ENCODE measurements around the gene CACNA1G. TPM values are rescaled to one million over a fixed set of nuclear protein-coding genes. Genes with fewer than 3 reads are reported as not detected.

The CACNA1G gene
- total RNA-seq, 1 experiment from 2014 or later = not detected

- Mint-ChIP-seq H3K27ac (ENCODE audit: low read depth, unreplicated experiment) (no peak overlapping the region), H3K27me3 (ENCODE audit: insufficient read depth, unreplicated experiment) (peaks cover 23% of the 10 kb centered on the region), H3K9me3 (ENCODE audit: unreplicated experiment) (no peaks in the 10 kb centered on the region), H3K4me3 (ENCODE audit: unreplicated experiment) (no peak overlapping the region), H3K36me3 (ENCODE audit: insufficient read depth, unreplicated experiment) (no peaks in the 10 kb centered on the region), H3K4me1 (ENCODE audit: insufficient read depth, unreplicated experiment) (peaks cover 14% of the 10 kb centered on the region)
- intact Hi-C loops (cut with micrococcal nuclease) = no loop called here
- DNase-seq (ENCODE audit: unreplicated experiment) = no peak
- ChIA-PET CTCF (interaction anchor here (0.9 to 1.0 kb wide), 2 partner anchors 25 to 43 kb away, joined by 3 read pairs; no protein-coding TSS in a partner anchor), POLR2A (interaction anchor here (0.6 kb wide), 1 partner anchor 82 kb away, joined by 4 read pairs; no protein-coding TSS in a partner anchor)
- TF ChIP-seq, protein P1, sequence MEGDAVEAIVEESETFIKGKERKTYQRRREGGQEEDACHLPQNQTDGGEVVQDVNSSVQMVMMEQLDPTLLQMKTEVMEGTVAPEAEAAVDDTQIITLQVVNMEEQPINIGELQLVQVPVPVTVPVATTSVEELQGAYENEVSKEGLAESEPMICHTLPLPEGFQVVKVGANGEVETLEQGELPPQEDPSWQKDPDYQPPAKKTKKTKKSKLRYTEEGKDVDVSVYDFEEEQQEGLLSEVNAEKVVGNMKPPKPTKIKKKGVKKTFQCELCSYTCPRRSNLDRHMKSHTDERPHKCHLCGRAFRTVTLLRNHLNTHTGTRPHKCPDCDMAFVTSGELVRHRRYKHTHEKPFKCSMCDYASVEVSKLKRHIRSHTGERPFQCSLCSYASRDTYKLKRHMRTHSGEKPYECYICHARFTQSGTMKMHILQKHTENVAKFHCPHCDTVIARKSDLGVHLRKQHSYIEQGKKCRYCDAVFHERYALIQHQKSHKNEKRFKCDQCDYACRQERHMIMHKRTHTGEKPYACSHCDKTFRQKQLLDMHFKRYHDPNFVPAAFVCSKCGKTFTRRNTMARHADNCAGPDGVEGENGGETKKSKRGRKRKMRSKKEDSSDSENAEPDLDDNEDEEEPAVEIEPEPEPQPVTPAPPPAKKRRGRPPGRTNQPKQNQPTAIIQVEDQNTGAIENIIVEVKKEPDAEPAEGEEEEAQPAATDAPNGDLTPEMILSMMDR (IDR thresholded peaks at IDR 0.05; ENCODE audit: unreplicated experiment) = no peak
- BruUV-seq (replicated peaks) = no TSS peak
These were observed 27.1 kb downstream of the CACNA1G start for GRCh38 chr17:50587571-50587970.

GRCh38 chr17:50588391-50589049 lies 28.0 kb downstream of the CACNA1G start:
- DNase-seq (ENCODE audit: unreplicated experiment) = no peak
- Mint-ChIP-seq H3K4me3 (ENCODE audit: unreplicated experiment) (no peak overlapping the region), H3K27me3 (ENCODE audit: insufficient read depth, unreplicated experiment) (peaks cover 14% of the 10 kb centered on the region), H3K36me3 (ENCODE audit: insufficient read depth, unreplicated experiment) (no peaks in the 10 kb centered on the region), H3K4me1 (ENCODE audit: insufficient read depth, unreplicated experiment) (peaks cover 14% of the 10 kb centered on the region), H3K27ac (ENCODE audit: low read depth, unreplicated experiment) (no peak overlapping the region), H3K9me3 (ENCODE audit: unreplicated experiment) (no peaks in the 10 kb centered on the region)
- POLR2A ChIA-PET = interaction anchor here (0.6 to 1.1 kb wide), 3 partner anchors 24 to 109 kb away, joined by 4 to 6 read pairs (median 5); no protein-coding TSS in a partner anchor
- TF ChIP-seq, protein P1 (IDR thresholded peaks at IDR 0.05; ENCODE audit: unreplicated experiment) = no peak
- intact Hi-C loops (cut with micrococcal nuclease) = no loop called here
- CTCF ChIA-PET = interaction anchor here (0.6 to 0.9 kb wide), 2 partner anchors 26 to 42 kb away, joined by 3 read pairs; no protein-coding TSS in a partner anchor
- no TSS peak for BruUV-seq (replicated peaks)

DNA sequence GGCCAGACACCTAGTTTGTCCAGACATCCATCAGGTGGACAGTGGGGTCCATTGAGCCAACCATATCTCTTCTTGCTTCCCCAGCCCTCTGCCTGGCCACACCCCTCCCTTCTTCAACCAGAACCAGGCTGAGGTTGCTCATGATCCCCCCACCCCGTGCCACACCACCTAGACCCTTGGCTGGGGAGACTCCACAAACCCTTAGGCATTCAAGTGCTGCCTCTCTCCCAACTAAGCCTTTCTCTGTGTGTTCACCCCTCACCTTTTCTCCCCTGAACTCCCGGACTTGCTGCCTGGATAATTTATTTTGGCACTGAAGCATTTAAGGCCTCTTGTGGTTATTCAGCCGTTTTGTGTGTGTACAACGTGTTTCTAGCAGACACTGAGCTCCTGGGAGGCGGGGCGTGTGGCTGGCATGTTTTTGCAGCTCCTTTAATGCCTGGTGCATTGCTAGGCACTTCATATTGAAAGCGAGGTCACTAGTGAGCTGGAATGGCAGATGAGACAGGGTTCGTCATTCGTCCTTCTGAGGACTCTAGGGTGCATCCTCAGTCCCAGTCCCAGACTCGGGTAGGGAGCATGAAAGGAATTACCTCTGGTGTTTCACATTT lies 28.7 kb downstream of the CACNA1G start:
- Mint-ChIP-seq H3K4me3 (ENCODE audit: unreplicated experiment) (no peak overlapping the region), H3K9me3 (ENCODE audit: unreplicated experiment) (no peaks in the 10 kb centered on the region), H3K27ac (ENCODE audit: low read depth, unreplicated experiment) (no peak overlapping the region), H3K36me3 (ENCODE audit: insufficient read depth, unreplicated experiment) (no peaks in the 10 kb centered on the region), H3K27me3 (ENCODE audit: insufficient read depth, unreplicated experiment) (peaks cover 7% of the 10 kb centered on the region), H3K4me1 (ENCODE audit: insufficient read depth, unreplicated experiment) (peaks cover 14% of the 10 kb centered on the region)
- POLR2A ChIA-PET = interaction anchor here (0.6 to 1.1 kb wide), 5 partner anchors 16 to 110 kb away, joined by 3 to 6 read pairs (median 4); no protein-coding TSS in a partner anchor
- CTCF ChIA-PET = interaction anchor here (0.5 to 0.8 kb wide), 3 partner anchors 35 to 43 kb away, joined by 3 to 5 read pairs (median 3); no protein-coding TSS in a partner anchor
- no peak for DNase-seq (ENCODE audit: unreplicated experiment)
- intact Hi-C loops (cut with micrococcal nuclease) = no loop called here
- TF ChIP-seq, protein P1 (IDR thresholded peaks at IDR 0.05; ENCODE audit: unreplicated experiment) = no peak
- no TSS peak for BruUV-seq (replicated peaks)

DNA sequence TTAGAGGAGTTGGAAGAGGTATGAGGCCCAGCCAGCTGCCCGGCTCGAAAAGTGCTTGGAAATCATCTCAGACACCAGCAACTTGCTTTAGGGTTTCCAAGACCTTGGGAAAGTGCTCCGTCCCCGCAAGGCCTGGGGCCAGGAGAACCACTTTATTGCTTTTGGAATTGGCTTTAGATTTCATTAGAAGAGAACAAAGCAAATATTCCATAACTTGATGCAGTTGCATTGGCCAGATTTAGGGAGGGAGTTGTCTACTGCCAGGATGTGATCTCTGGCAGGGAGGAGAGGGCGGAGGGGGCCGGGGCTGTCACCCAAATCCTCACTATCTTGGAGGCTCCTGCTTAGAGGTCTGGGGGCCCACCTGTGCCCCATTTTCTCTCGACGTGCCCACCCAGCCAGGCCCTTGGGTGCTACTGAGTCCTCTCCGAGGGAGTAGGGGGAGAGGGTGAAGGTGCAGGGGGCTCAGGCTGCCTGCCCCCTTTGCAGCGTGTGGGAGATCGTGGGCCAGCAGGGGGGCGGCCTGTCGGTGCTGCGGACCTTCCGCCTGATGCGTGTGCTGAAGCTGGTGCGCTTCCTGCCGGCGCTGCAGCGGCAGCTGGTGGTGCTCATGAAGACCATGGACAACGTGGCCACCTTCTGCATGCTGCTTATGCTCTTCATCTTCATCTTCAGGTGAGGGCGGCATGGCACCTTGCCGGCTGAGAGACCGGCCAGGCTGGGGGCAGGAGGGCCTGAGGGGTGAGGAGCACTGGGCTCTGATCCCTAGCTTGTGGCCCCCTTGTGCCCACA lies 30.6 kb downstream of the CACNA1G start:
- DNase-seq (ENCODE audit: unreplicated experiment) = no peak
- no TSS peak for BruUV-seq (replicated peaks)
- Mint-ChIP-seq H3K4me3 (ENCODE audit: unreplicated experiment) (no peak overlapping the region), H3K27ac (ENCODE audit: low read depth, unreplicated experiment) (no peak overlapping the region), H3K36me3 (ENCODE audit: insufficient read depth, unreplicated experiment) (no peaks in the 10 kb centered on the region), H3K4me1 (ENCODE audit: insufficient read depth, unreplicated experiment) (peaks cover 14% of the 10 kb centered on the region), H3K9me3 (ENCODE audit: unreplicated experiment) (no peaks in the 10 kb centered on the region), H3K27me3 (ENCODE audit: insufficient read depth, unreplicated experiment) (no peaks in the 10 kb centered on the region)
- intact Hi-C loops (cut with micrococcal nuclease) = no loop called here
- ChIA-PET CTCF (interaction anchor here (0.7 kb wide), 1 partner anchor 10 kb away, joined by 3 read pairs; no protein-coding TSS in a partner anchor), POLR2A (no interaction called here)
- TF ChIP-seq, protein P1 (IDR thresholded peaks at IDR 0.05; ENCODE audit: unreplicated experiment) = no peak

All from MCF 10A (cell line).